SJSA1 (cell line): Measurements from ENCODE around the gene TYW1. TPM values are rescaled to one million over a fixed set of nuclear protein-coding genes. Genes with fewer than 3 reads are reported as not detected.
"Not testable (repeated sequence)": the region's sequence is repeated elsewhere in the genome, so short reads cannot be mapped to it uniquely, and the experiment has no call there.

ENCODE experiments used
- DNase-seq, 2 experiments: peaks; one replicate each; pipeline ENCODE4 v3.0.0-alpha.2; 2015 to 2020; ENCODE audit warnings: low spot score in 2 of 2, low read depth in 1 of 2
- H3K27ac ChIP-seq: fragments of 250-450 bp; sonication (Bioruptor Pico); 2 replicates; pipeline ENCODE4 v1.5.1; 2020; ENCODE audit warnings: mild to moderate bottlenecking, moderate library complexity
- H3K27me3 ChIP-seq: fragments of 250-450 bp; sonication (Bioruptor Pico); replicated peaks from 2 replicates; pipeline ENCODE4 v1.5.1; 2020; ENCODE audit warnings: mild to moderate bottlenecking, moderate library complexity
- H3K36me3 ChIP-seq: fragments of 250-450 bp; sonication (Bioruptor Pico); 2 replicates; pipeline ENCODE4 v1.5.1; 2020; ENCODE audit warnings: mild to moderate bottlenecking
- H3K4me1 ChIP-seq: fragments of 250-450 bp; sonication (Bioruptor Pico); replicated peaks from 2 replicates; pipeline ENCODE4 v1.6.1; 2021; ENCODE audit warnings: mild to moderate bottlenecking
- H3K4me3 ChIP-seq: fragments of 250-450 bp; sonication (Bioruptor Pico); 2 replicates; pipeline ENCODE4 v1.5.1; 2020; ENCODE audit warnings: mild to moderate bottlenecking
- H3K9me3 ChIP-seq: fragments of 250-450 bp; sonication (Bioruptor Pico); replicated peaks from 2 replicates; pipeline ENCODE4 v1.5.1; 2020; ENCODE audit warnings: mild to moderate bottlenecking
- total RNA-seq: library from RNA; depleted of rRNA; stranded (reverse); fragments of >200 nt; shearing (Covaris generic); gene quantifications from 2 replicates; pipeline ENCODE4 v1.2.3, GENCODE V29; 2014

Gene TYW1
- total RNA-seq, 1 experiment from 2014 or later = 17.3 TPM

DNA sequence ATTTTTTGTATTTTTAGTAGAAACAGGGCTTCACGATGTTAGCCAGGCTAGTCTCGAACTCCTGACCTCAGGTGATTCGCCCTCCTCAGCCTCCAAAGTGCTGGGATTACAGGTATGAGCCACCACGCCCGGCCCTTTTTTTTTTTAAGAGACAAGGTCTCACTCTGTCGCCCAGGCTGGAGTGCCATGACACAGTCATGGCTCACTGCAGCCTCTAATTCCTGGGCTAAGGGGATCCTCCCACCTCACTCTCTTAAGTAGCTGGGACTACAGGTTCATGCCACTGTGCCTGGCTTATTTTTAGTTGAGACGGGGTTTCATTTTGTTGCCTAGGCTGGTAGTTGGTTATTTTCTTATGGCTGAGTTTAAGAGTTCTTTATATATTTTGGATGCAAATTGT is 216.4 kb downstream of the TYW1 start:
- H3K27me3 ChIP-seq, H3K9me3 ChIP-seq, H3K4me3 ChIP-seq: not testable (repeated sequence)

DNA sequence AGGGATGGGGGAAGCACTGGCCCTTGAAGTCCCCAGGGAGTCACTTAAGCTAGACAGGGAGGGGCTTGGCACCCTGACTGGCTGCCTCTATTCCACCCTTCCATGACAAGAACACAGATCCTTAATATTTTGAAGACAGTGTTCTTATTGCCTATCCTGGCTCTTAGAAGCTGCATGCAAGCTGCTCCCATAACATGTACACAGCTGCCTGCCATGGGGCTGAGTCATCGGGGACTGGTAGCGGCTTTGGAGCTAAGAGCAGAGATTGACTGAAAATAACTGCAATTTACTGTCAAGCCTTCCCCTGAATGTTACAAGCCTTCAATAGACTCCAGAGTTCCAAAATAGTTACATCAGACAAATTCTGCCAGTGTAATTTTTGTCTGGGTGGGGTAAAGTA is 226.9 kb downstream of the TYW1 start:
- peak overlapping the region; percentile 60 for H3K27ac ChIP-seq
- H3K36me3 ChIP-seq, H3K4me3 ChIP-seq, H3K9me3 ChIP-seq, H3K27me3 ChIP-seq: not testable (repeated sequence)
- H3K4me1 ChIP-seq = peaks cover 25% of the 10 kb centered on the region
- peak; percentile 67 to 88 for DNase-seq

More for the DNA sequence above, 216.4 kb downstream of the TYW1 start:
- H3K36me3 ChIP-seq, H3K27ac ChIP-seq, H3K4me1 ChIP-seq, DNase-seq: not testable (repeated sequence)

DNA sequence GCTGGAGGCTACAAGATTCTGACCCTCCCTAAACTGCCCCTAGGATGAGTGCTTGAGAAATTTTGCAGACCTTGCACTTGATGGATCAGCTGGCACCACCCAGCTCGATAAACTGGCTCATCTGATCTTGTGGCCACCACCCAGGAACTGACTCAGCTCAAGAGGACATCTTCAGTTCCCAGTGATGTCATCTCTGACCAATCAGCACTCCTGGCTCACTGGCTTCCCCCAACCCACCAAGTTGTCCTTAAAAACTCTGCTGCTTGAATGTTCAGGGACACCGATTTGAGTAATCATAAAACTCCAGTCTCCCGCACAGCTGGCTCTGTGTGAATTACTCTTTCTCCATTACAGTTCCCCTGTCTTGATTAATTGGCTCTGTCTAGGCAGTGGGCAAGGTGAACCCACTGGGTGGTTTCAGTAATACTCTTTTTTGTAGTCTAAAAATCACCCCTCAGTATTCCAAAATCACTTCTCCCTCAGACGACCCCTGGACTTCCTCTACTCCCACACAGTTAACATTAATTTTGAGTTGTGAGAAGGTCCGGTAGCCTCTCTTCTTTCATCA is 229.8 kb downstream of the TYW1 start:
- H3K36me3 ChIP-seq, H3K4me3 ChIP-seq, H3K9me3 ChIP-seq, H3K27me3 ChIP-seq: not testable (repeated sequence)
- H3K27ac ChIP-seq = peak overlapping the region; percentile 81
- H3K4me1 ChIP-seq = peaks cover 25% of the 10 kb centered on the region
- peak; percentile 66 to 76 for DNase-seq

DNA sequence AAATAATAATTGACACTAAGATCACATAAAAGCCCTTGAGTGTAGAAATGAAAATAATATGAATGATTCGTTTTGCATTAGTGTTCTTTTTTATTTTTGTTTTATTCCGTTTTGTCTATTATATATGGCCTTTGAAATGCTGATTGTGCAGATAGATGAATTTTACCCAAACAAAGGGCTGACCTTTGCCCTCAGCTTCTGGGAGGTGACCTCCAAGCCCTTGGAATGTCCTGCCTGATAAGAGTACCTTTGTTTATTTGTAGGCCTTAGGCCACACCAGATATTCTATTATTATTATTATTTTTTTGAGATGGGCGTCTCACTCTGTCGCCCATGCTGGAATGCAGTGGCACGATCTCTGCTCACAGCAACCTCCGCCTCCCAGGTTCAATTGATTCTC is 230.3 kb downstream of the TYW1 start:
- H3K9me3 ChIP-seq, H3K36me3 ChIP-seq, DNase-seq, H3K4me3 ChIP-seq, H3K27me3 ChIP-seq: not testable (repeated sequence)
- Histone ChIP-seq H3K4me1 (peaks cover 25% of the 10 kb centered on the region), H3K27ac (peak overlapping the region; percentile 81)

DNA sequence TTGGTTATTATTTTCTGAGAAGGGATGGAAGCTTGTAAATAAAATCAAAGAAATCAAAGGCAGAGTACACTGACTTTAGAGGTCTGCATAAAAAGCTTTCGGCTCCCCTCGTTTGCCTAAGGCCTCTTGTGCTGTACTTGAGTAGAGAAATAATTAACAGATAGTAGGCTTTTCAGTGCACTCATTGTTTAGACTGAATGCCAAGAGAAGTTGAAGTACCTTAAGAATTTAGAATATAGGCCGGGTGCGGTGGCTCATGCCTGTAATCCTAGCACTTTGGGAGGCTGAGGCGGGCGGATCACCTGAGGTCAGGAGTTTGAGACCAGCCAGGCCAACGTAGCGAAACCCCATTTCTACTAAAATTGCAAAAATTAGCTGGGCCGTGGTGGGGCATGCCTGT is 232.4 kb downstream of the TYW1 start:
- H3K27ac ChIP-seq, H3K9me3 ChIP-seq, H3K27me3 ChIP-seq, H3K36me3 ChIP-seq, H3K4me3 ChIP-seq, DNase-seq: not testable (repeated sequence)
- peaks cover 17% of the 10 kb centered on the region for H3K4me1 ChIP-seq

DNA sequence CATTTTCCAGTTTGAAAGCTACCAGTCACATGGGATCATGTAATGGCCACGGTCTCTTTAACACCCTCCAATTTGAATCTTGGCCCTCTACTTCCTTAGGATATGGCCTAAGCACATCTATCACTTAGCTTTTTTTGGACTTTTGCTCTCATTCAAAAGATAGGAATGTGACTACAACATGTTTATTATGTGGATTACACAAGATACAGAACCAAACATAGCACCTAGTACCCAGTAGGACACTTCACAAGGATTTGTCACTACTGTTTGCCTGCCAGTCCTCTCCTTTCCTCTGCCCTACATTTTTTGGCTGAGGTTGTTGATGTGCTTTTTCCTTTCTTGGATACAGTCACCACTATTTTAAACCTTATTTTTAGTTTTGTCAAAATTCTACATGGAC is 233.4 kb downstream of the TYW1 start:
- H3K27ac ChIP-seq, H3K4me3 ChIP-seq, H3K9me3 ChIP-seq, H3K27me3 ChIP-seq, H3K36me3 ChIP-seq, DNase-seq: not testable (repeated sequence)
- peaks cover 14% of the 10 kb centered on the region for H3K4me1 ChIP-seq

DNA sequence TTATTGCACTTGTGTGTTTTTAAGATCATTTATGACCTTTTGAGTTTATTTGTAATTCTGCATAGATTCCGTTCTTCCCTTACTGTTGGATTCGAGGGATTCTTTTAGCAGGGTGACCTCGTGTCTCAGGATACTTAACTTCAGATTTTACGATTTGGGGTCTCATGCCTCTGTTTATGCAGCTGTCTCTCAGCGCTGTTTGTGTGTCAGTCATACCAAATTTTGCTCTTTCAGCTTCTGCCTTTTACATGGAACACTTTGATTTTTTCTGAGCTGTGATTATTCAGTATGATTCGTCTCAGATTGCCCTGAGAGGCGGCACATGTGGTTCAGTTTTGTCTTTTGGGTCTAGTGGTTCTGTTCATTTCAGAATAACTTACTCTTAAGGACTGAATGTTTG is 236.9 kb downstream of the TYW1 start:
- not testable (repeated sequence) for H3K4me1 ChIP-seq, H3K4me3 ChIP-seq, H3K36me3 ChIP-seq, DNase-seq, H3K27ac ChIP-seq, H3K9me3 ChIP-seq, H3K27me3 ChIP-seq

DNA sequence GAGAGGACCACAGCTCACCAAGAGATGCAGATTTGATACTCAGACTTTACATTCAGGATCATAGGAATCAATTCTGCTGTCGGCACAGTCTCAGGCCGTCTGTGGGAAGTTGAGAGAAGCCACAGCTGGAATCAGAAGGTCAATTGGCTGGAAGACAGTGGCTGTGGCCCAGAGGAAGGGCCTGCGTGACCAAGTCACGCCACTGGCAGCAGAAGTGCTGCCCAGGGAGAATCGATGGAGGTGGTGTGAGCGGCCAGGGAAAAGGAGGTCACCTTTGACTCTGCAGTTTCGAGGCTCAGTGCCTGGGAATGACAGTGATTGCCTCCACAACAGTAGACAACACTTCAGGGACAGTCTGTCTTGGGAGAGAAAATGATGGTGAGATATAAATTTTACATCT is 239.6 kb downstream of the TYW1 start:
- not testable (repeated sequence) for H3K4me3 ChIP-seq, H3K9me3 ChIP-seq, H3K36me3 ChIP-seq, H3K27me3 ChIP-seq, DNase-seq, H3K4me1 ChIP-seq, H3K27ac ChIP-seq

DNA sequence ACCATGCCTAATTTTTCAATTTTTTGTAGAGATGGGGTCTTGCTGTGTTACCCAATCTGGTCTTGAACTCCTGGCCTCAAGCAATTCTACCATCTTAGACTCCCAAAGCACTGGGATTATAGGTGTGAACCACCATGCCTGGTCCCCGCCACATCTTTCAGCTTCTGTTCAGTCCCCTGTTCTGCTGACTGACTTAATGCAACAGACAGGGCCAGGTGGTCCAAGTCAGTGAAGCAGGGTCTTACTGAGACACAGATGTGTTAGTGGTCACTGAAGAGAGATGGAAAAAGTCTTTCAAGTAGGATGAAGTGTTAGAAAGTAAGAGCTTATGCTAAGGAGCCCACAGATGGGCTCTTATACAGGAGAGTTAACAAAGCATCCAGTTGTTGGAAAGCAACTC is 246.2 kb downstream of the TYW1 start:
- H3K9me3 ChIP-seq, H3K27me3 ChIP-seq, H3K27ac ChIP-seq, DNase-seq, H3K4me3 ChIP-seq, H3K36me3 ChIP-seq, H3K4me1 ChIP-seq: not testable (repeated sequence)

DNA sequence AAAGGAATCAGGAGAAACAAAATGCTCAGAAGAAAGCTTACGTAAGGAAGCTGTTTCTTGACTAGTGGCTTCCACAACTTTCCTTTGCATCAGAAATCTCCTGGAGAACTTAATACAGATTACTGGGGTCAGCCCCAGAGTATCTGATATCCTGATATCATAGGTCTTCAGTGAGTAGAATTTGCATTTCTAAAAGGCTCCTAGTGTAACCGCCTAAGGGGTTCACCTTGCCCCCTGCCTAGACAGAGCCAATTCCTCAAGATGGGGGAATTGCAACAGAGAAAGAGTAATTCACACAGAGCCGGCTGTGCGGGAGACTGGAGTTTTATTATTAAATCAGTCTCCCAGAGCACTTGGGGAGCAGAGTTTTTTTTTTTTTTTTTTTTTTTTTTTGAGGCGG is 251.7 kb downstream of the TYW1 start:
- not testable (repeated sequence) for H3K36me3 ChIP-seq, DNase-seq, H3K27me3 ChIP-seq, H3K4me1 ChIP-seq, H3K4me3 ChIP-seq, H3K9me3 ChIP-seq, H3K27ac ChIP-seq

DNA sequence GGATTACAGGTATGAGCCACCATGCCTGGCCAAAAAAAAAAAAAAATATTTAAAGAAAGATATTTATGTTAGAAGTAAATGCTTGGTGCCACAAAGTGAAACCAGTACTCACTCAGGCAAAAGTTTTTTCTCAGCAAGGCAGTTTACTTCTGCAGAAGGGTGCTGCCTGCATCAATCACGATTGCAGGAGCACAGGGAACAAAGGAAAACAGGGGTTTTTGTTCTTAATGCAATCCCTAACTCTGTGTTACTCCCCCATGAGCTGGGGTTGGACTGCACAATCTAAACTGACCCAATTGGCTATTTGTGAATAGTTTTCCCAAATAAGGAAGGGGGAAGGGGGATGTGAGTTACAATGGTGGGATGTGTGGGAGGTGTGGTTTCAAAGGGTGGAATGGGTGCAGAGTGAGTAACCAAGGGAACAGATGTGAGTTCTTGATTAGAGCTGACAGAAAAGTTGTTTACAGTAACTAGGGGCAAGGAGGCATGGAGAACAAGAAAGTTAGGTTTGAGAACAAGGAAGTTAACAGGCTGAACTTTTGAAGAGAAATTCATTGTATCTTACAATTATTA is 255.4 kb downstream of the TYW1 start:
- H3K9me3 ChIP-seq = no peaks in the 10 kb centered on the region
- no peaks in the 10 kb centered on the region for H3K36me3 ChIP-seq
- no peak for DNase-seq
- H3K4me3 ChIP-seq = no peak overlapping the region
- H3K27ac ChIP-seq = no peak overlapping the region
- H3K4me1 ChIP-seq = no peaks in the 10 kb centered on the region
- no peaks in the 10 kb centered on the region for H3K27me3 ChIP-seq

DNA sequence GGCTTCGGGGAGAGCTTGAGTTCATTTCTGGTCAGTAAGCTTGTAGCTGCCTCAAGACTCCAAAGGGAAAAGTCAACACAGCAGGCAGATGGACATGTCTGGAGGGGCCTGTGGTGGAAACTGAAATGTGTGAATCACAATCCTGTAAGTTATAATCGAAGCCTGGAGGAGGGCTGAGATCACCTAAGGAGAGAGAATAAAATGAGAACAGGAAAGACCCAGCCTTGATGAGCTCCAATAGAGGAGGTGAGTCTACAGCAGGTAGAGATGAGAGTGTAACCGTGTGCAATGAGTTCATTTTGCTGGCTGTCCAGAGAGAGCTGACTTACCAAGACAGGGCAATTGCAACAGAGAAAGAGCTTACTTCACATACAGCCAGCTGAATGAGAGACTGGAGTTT is 258.4 kb downstream of the TYW1 start:
- not testable (repeated sequence) for H3K4me1 ChIP-seq, H3K36me3 ChIP-seq, H3K27me3 ChIP-seq, H3K4me3 ChIP-seq, DNase-seq, H3K27ac ChIP-seq, H3K9me3 ChIP-seq

DNA sequence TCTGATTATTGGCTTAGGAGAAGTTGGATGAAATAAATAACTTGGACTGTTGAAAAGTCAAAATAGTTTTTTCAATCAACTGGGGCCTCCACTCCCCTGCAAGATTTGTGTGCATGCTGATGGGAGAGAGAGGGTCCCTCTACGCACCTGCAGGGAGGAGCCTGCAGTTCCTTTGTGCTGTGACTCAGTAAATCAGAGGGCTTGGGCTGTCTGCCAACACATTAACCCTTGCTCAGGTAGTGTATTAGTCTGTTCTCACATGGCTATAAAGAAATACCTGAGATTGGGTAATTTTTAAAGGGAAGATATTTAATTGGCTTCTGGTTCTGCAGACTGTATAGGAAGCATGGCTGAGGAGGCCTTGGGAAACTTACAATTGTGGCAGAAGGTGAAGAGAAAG is 261.1 kb downstream of the TYW1 start:
- not testable (repeated sequence) for H3K27ac ChIP-seq, H3K4me3 ChIP-seq, H3K27me3 ChIP-seq, H3K36me3 ChIP-seq, H3K4me1 ChIP-seq, DNase-seq, H3K9me3 ChIP-seq

DNA sequence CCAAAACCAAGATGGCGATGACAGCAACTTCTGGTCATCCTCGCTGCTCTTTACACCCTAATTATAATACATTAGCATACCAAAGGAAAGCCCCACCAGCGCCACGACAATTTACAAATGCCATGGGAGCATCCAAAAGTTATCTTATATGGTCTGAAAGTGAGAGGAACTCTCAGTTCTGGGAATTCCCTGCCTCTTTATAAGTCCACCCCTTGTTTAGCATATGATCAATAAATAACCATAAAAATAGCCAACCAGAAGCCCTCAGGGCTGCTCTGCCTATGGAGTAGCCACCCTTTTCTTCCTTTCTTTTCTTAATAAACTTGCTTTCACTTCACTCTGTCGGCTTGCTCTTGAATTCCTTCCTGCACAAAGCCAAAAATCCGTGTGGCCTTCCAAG is 262.7 kb downstream of the TYW1 start:
- H3K36me3 ChIP-seq, H3K9me3 ChIP-seq, H3K4me1 ChIP-seq, H3K4me3 ChIP-seq, DNase-seq, H3K27me3 ChIP-seq, H3K27ac ChIP-seq: not testable (repeated sequence)

DNA sequence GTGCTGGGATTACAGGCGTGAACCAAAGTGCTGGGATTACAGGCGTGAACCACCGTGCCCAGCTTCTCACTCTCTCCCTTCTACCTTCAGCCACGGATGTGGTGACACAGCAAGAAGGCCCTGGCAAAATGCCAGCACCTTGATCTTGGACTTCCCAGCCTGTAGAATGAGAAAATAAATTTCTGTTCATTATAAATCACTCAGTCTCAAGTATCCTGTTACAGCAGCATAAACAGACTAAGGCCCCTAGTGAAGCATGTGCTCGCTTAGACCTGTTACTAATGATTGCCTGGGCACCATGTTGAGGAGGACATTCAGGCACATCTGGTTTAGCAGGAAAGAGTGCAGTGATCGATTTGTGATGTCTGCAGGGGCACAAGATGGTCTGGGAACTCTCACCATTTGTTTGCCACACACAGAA is 263.5 kb downstream of the TYW1 start:
- not testable (repeated sequence) for DNase-seq

More for the DNA sequence above, 263.5 kb downstream of the TYW1 start:
- not testable (repeated sequence) for H3K4me1 ChIP-seq, H3K9me3 ChIP-seq, H3K27ac ChIP-seq, H3K27me3 ChIP-seq, H3K36me3 ChIP-seq, H3K4me3 ChIP-seq
